CD4-positive, CD25-positive, alpha-beta regulatory T cell (primary cell): ENCODE measurements around the gene ERFL. TPM values are rescaled to one million over a fixed set of nuclear protein-coding genes. Genes with fewer than 3 reads are reported as not detected.

Source experiments
- polyA plus RNA-seq, 4 donors: library from polyadenylated mRNA; unstranded; fragments of 300-500 nt; fragmentation: Illumina TruSeq; gene quantifications; one replicate each; pipeline ENCODE4 v1.2.3, GENCODE V29; 2021
- total RNA-seq: library from RNA; stranded (reverse); gene quantifications from one replicate; pipeline ENCODE4 v1.2.3, GENCODE V29; 2022

The ERFL gene
- total and polyA plus RNA-seq, 5 donors from 2014 or later: 4.7 TPM; not detected in 4

Other genes with a start within 250 kb of the ERFL start
- not detected for gene CEACAM7, start 240.2 kb downstream of the ERFL start, total RNA-seq
- gene CEACAM7, start 240.2 kb downstream of the ERFL start, polyA plus RNA-seq: not detected
- not detected for gene CEACAM5, start 219.8 kb downstream of the ERFL start, total RNA-seq
- not detected for gene CEACAM5, start 219.8 kb downstream of the ERFL start, polyA plus RNA-seq
- gene CEACAM6, start 172.9 kb downstream of the ERFL start, total RNA-seq: not detected
- gene CEACAM6, start 172.9 kb downstream of the ERFL start, polyA plus RNA-seq: not detected
- gene CEACAM3, start 131.9 kb downstream of the ERFL start, total RNA-seq: not detected
- not detected for gene CEACAM3, start 131.9 kb downstream of the ERFL start, polyA plus RNA-seq
- not detected for gene LYPD4, start 83.8 kb downstream of the ERFL start, total RNA-seq
- not detected for gene LYPD4, start 83.8 kb downstream of the ERFL start, polyA plus RNA-seq
- gene DMRTC2, start 83.4 kb downstream of the ERFL start, total RNA-seq: not detected
- not detected for gene DMRTC2, start 83.4 kb downstream of the ERFL start, polyA plus RNA-seq
- gene RPS19, start 68.2 kb downstream of the ERFL start, total RNA-seq: 2,081 TPM
- 1,000 to 10,000 TPM; 3,595 to 5,716 (median 4,931) TPM for gene RPS19, start 68.2 kb downstream of the ERFL start, polyA plus RNA-seq
- gene CD79A, start 51.2 kb downstream of the ERFL start, total RNA-seq: 4.9 TPM
- gene CD79A, start 51.2 kb downstream of the ERFL start, polyA plus RNA-seq: 10 to 100 TPM; 10.6 to 17.9 (median 16.4) TPM
- 1,312 TPM for gene ARHGEF1, start 45.3 kb downstream of the ERFL start, total RNA-seq
- 100 to 1,000 TPM; 162 to 187 (median 180) TPM for gene ARHGEF1, start 45.3 kb downstream of the ERFL start, polyA plus RNA-seq
- gene RABAC1, start 30.9 kb upstream of the ERFL start, total RNA-seq: 94.0 TPM
- gene RABAC1, start 30.9 kb upstream of the ERFL start, polyA plus RNA-seq: 100 to 1,000 TPM; 184 to 261 (median 237) TPM
- 11.1 TPM for gene ATP1A3, start 65.8 kb upstream of the ERFL start, total RNA-seq
- 1 to 10 TPM in 3 of 4 donors, under 1 TPM in 1; 0.92 to 3.5 (median 1.7) TPM for gene ATP1A3, start 65.8 kb upstream of the ERFL start, polyA plus RNA-seq
- 0.52 TPM for gene GRIK5, start 141.8 kb upstream of the ERFL start, total RNA-seq
- gene GRIK5, start 141.8 kb upstream of the ERFL start, polyA plus RNA-seq: under 1 TPM in 1 of 4 donors, not detected in 3; 0.06 TPM
- 24.0 TPM for gene ZNF574, start 147.7 kb upstream of the ERFL start, total RNA-seq
- gene ZNF574, start 147.7 kb upstream of the ERFL start, polyA plus RNA-seq: 10 to 100 TPM; 10.7 to 22.1 (median 15.5) TPM
- 48.9 TPM for gene POU2F2, start 204.0 kb upstream of the ERFL start, total RNA-seq
- 1 to 10 TPM; 4.2 to 7.2 (median 6.4) TPM for gene POU2F2, start 204.0 kb upstream of the ERFL start, polyA plus RNA-seq